HCT116 (cell line): ENCODE measurements around the gene IQGAP3. TPM values are rescaled to one million over a fixed set of nuclear protein-coding genes. Genes with fewer than 3 reads are reported as not detected.

Source experiments
- ATAC-seq: fragments of 200-7000 bp; cut with Tn5 transposase; 2 replicates; pipeline ENCODE4 v1.9.1; 2020; ENCODE audit warnings: mild to moderate bottlenecking, moderate library complexity
- BruUV-seq: library from RNA; stranded (reverse); fragments of 400-500 nt; replicated peaks from 2 replicates; lab custom pipeline; 2021; lab: Mats Ljungman, UMichigan
- CTCF ChIA-PET: fragments of 300-600 bp; sonication (Branson Sonifier 250); formaldehyde crosslinking; loops from one replicate; lab custom pipeline; 2021; ENCODE audit warnings: antibody characterized with exemption; lab: Charles Lee
- POLR2A ChIA-PET: fragments of 300-600, 350-600 bp; sonication (Branson Sonifier 250); formaldehyde crosslinking; loops from one replicate; lab custom pipeline; 2021; ENCODE audit warnings: antibody characterized with exemption; lab: Charles Lee
- RAD21 ChIA-PET, 2 experiments: fragments of 300-600 bp; sonication (Branson Sonifier 250); formaldehyde crosslinking; loops; one replicate each; lab custom pipeline; 2023; ENCODE audit warnings: low total read pairs in 2 of 2; ENCODE audit not compliant: uncharacterized antibody in 2 of 2, unreplicated experiment in 2 of 2, low non-redundant PET in 1 of 2; lab: Charles Lee
- DNase-seq: peaks from one replicate; pipeline ENCODE4 v3.0.0-alpha.2; 2010; ENCODE audit warnings: low read depth, low spot score
- H2AFZ ChIP-seq: fragments of 200-600 bp; shearing (Covaris generic), sonication (generic); 2 replicates; pipeline ENCODE4 v1.6.1; 2017; ENCODE audit warnings: low read depth, mixed run types, mixed read lengths, antibody characterized with exemption, low read length; ENCODE audit not compliant: poor library complexity, severe bottlenecking
- H3K27ac ChIP-seq: 2 replicates; pipeline ENCODE4 v1.5.1; 2012; ENCODE audit warnings: low read depth, low read length
- H3K27me3 ChIP-seq: fragments of 200-600 bp; sonication (generic); 2 replicates; pipeline ENCODE4 v1.6.1; 2016; ENCODE audit warnings: mixed run types, low read length, mixed read lengths; ENCODE audit not compliant: insufficient read depth
- H3K36me3 ChIP-seq, 2 experiments: fragments of 200-500 bp in 1 of 2; fragments of 200-600 bp in 1 of 2; sonication (Bioruptor generic) in 1 of 2; sonication (generic) in 1 of 2; 2 replicates each; pipeline versions ENCODE4 v1.5.1 to v1.6.1; 2014 to 2016; ENCODE audit warnings: low read length in 2 of 2, inconsistent platforms in 1 of 2, mixed read lengths in 1 of 2, mixed run types in 1 of 2; ENCODE audit not compliant: insufficient read depth in 2 of 2, control insufficient read depth in 1 of 2
- H3K4me1 ChIP-seq, 2 experiments: fragments of 200-600 bp in 1 of 2; sonication (generic) in 1 of 2; 2 replicates each; pipeline versions ENCODE4 v1.5.1 to v1.6.1; 2012 to 2017; ENCODE audit warnings: low read length in 2 of 2, inconsistent platforms in 1 of 2, mild to moderate bottlenecking in 1 of 2, mixed read lengths in 1 of 2, mixed run types in 1 of 2, moderate library complexity in 1 of 2; ENCODE audit not compliant: insufficient read depth in 2 of 2, control insufficient read depth in 1 of 2
- H3K4me2 ChIP-seq: fragments of 200-600 bp; sonication (generic); 2 replicates; pipeline ENCODE4 v1.6.1; 2017; ENCODE audit warnings: mixed run types, low read length, mixed read lengths
- H3K4me3 ChIP-seq, 2 experiments: fragments of 200-600 bp in 1 of 2; sonication (generic) in 1 of 2; replicated peaks in 1 of 2; 2 replicates each; pipeline ENCODE4 v1.5.1; 2011 to 2016; ENCODE audit warnings: low read length in 2 of 2, control low read depth in 1 of 2, low read depth in 1 of 2, mild to moderate bottlenecking in 1 of 2, mixed read lengths in 1 of 2, mixed run types in 1 of 2
- H3K79me2 ChIP-seq: fragments of 200-600 bp; sonication (generic); 2 replicates; pipeline ENCODE4 v1.6.1; 2017; ENCODE audit warnings: mild to moderate bottlenecking, mixed run types, low read length, moderate library complexity, mixed read lengths; ENCODE audit not compliant: insufficient read depth
- H3K9ac ChIP-seq: fragments of 200-600 bp; sonication (generic); 2 replicates; pipeline ENCODE4 v1.6.1; 2016; ENCODE audit warnings: low read length, mixed read lengths
- H3K9me2 ChIP-seq: fragments of 200-600 bp; sonication (generic), shearing (Covaris generic); 2 replicates; pipeline ENCODE4 v1.6.1; 2017; ENCODE audit warnings: mixed run types, mild to moderate bottlenecking, moderate library complexity; ENCODE audit not compliant: insufficient read depth
- H3K9me3 ChIP-seq, 2 experiments: fragments of 200-500 bp in 1 of 2; fragments of 200-600 bp in 1 of 2; sonication (Bioruptor generic) in 1 of 2; sonication (generic) in 1 of 2; 2 replicates each; pipeline ENCODE4 v1.6.1; 2014 to 2017; ENCODE audit warnings: low read length in 2 of 2, mixed read lengths in 2 of 2, inconsistent platforms in 1 of 2, low read depth in 1 of 2, mild to moderate bottlenecking in 1 of 2, mixed run types in 1 of 2, moderate library complexity in 1 of 2; ENCODE audit not compliant: control insufficient read depth in 1 of 2, insufficient read depth in 1 of 2
- H4K20me1 ChIP-seq: fragments of 200-600 bp; sonication (generic), shearing (Covaris generic); 2 replicates; pipeline ENCODE4 v1.6.1; 2017; ENCODE audit warnings: mixed run types, mild to moderate bottlenecking, moderate library complexity; ENCODE audit not compliant: insufficient read depth
- CBX3 ChIP-seq: IDR thresholded peaks from 2 replicates; pipeline ENCODE4 v1.6.1; 2012; ENCODE audit warnings: low read depth
- CEBPB ChIP-seq: IDR thresholded peaks from 2 replicates; pipeline ENCODE4 v1.6.1; 2012; ENCODE audit warnings: low read depth
- EGR1 ChIP-seq: IDR thresholded peaks from 2 replicates; pipeline ENCODE4 v1.6.1; 2012; ENCODE audit warnings: low read depth
- EZH2 ChIP-seq: fragments of 200-600 bp; sonication (generic); IDR thresholded peaks from 2 replicates; pipeline ENCODE4 v1.6.1; 2017; ENCODE audit warnings: antibody characterized with exemption, mixed run types
- FOSL1 ChIP-seq: IDR thresholded peaks from 2 replicates; pipeline ENCODE4 v1.6.1; 2012; ENCODE audit warnings: low read depth
- JUND ChIP-seq: IDR thresholded peaks from 2 replicates; pipeline ENCODE4 v1.6.1; 2012
- POLR2AphosphoS5 ChIP-seq: IDR thresholded peaks from 2 replicates; pipeline ENCODE4 v1.6.1; 2011; ENCODE audit warnings: mild to moderate bottlenecking, low read depth, low read length, moderate library complexity
- RAD21 ChIP-seq: IDR thresholded peaks from 2 replicates; pipeline ENCODE4 v1.6.1; 2012; ENCODE audit warnings: low read depth, mild to moderate bottlenecking
- SIN3A ChIP-seq: IDR thresholded peaks from 2 replicates; pipeline ENCODE4 v1.6.1; 2012; ENCODE audit warnings: low read depth
- SP1 ChIP-seq: IDR thresholded peaks from 2 replicates; pipeline ENCODE4 v1.6.1; 2012; ENCODE audit warnings: low read depth
- SRF ChIP-seq: IDR thresholded peaks from 2 replicates; pipeline ENCODE4 v1.6.1; 2012; ENCODE audit warnings: low read depth
- TCF7L2 ChIP-seq: IDR thresholded peaks from 2 replicates; pipeline ENCODE4 v1.7.0; 2011; ENCODE audit warnings: borderline replicate concordance, inconsistent platforms; ENCODE audit not compliant: insufficient read depth, insufficient read length; ENCODE audit errors: extremely low read depth
- YY1 ChIP-seq: IDR thresholded peaks from 2 replicates; pipeline ENCODE4 v1.6.1; 2011; ENCODE audit warnings: low read length, low read depth, moderate library complexity, mild to moderate bottlenecking; ENCODE audit not compliant: insufficient replicate concordance; ENCODE audit errors: extremely low read depth
- ZFX ChIP-seq: fragments of 450-650 bp; IDR thresholded peaks from 2 replicates; pipeline ENCODE4 v1.6.1; 2017
- ZNF274 ChIP-seq: fragments of 200-500 bp; sonication (Bioruptor generic); IDR thresholded peaks from 2 replicates; pipeline ENCODE4 v1.6.1; 2014; ENCODE audit warnings: mild to moderate bottlenecking, low read depth, low read length, inconsistent platforms
- intact Hi-C: fragments of 100-400 bp; cut with micrococcal nuclease; formaldehyde crosslinking; loops from 2 replicates; pipeline ENCODE4 v1.10.0; 2022
- total RNA-seq: library from RNA; stranded (reverse); gene quantifications from one replicate; pipeline ENCODE4 v1.2.1, GENCODE V29; 2021; ENCODE audit not compliant: unreplicated experiment
- TF ChIP-seq, protein P1 (sequence below): IDR thresholded peaks from 2 replicates; pipeline ENCODE4 v1.6.1; 2012; ENCODE audit warnings: low read depth
- TF ChIP-seq, protein P2 (sequence below): IDR thresholded peaks from 2 replicates; pipeline ENCODE4 v1.6.1; 2011; ENCODE audit warnings: mild to moderate bottlenecking, low read length, moderate library complexity; ENCODE audit not compliant: insufficient replicate concordance; ENCODE audit errors: extremely low read depth
- TF ChIP-seq, protein P3 (sequence below), 3 experiments: fragments of 200-600 bp in 1 of 3; sonication (generic) in 1 of 3; IDR thresholded peaks in 2 of 3; conservative IDR thresholded peaks in 1 of 3; 2 replicates each; pipeline ENCODE4 v1.5.1; 2012 to 2017; ENCODE audit warnings: low read depth in 2 of 3, low read length in 2 of 3, antibody characterized with exemption in 1 of 3, borderline replicate concordance in 1 of 3, control low read depth in 1 of 3, mild to moderate bottlenecking in 1 of 3, mixed read lengths in 1 of 3, mixed run types in 1 of 3, moderate library complexity in 1 of 3; ENCODE audit not compliant: insufficient read depth in 1 of 3
- TF ChIP-seq, protein P4 (sequence below): IDR thresholded peaks from 2 replicates; pipeline ENCODE4 v1.6.1; 2012
- TF ChIP-seq, protein P5 (sequence below): IDR thresholded peaks from 2 replicates; pipeline ENCODE4 v1.6.1; 2012

IQGAP3 gene
- total RNA-seq, 1 experiment from 2014 or later, result 38.8 TPM

DNA sequence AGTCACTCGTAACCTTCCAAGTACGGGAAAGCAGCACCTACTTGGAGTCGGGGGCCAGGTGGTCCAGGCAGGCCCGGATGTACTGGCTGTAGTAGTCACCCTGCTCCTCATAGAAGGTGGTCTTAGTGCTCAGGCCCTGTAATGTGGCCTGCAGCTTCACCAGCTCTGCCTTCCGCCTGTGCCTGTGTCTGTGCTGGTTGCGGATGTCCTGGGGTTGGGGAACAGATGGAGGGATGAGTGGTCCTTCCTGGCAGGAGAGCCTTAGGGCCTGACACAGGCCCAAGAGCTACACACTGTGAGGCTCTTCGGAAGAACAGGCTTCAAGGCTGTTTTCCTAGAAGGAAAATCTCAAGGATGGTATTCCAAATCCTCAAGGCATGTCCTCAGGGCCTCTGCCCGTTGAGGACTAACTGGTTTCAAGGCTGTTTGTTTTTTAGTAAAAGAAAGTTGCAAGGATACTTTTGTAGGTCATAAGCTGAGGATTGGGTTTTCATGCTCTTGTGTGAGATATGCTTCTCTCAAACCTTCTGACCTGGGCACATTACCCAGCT lies 43.4 kb downstream of the IQGAP3 start:
- BruUV-seq, result no TSS peak
- ChIA-PET POLR2A (no interaction called here), RAD21 (no interaction called here), CTCF (no interaction called here)
- intact Hi-C loops, result no loop called here
- H3K36me3 ChIP-seq, result peaks cover 23 to 47% of the 10 kb centered on the region in 2 experiments; a peak in 3 of 4 replicates
- no peak overlapping the region for H3K9ac ChIP-seq
- H3K4me3 ChIP-seq, result no peak overlapping the region
- ATAC-seq (no peak), DNase-seq (no peak)
- H3K9me3 ChIP-seq, result no peaks in the 10 kb centered on the region
- H2AFZ ChIP-seq, result no peak overlapping the region
- H3K79me2 ChIP-seq, result no peaks in the 10 kb centered on the region
- no peaks in the 10 kb centered on the region for H3K27me3 ChIP-seq
- TF ChIP-seq, protein P1, sequence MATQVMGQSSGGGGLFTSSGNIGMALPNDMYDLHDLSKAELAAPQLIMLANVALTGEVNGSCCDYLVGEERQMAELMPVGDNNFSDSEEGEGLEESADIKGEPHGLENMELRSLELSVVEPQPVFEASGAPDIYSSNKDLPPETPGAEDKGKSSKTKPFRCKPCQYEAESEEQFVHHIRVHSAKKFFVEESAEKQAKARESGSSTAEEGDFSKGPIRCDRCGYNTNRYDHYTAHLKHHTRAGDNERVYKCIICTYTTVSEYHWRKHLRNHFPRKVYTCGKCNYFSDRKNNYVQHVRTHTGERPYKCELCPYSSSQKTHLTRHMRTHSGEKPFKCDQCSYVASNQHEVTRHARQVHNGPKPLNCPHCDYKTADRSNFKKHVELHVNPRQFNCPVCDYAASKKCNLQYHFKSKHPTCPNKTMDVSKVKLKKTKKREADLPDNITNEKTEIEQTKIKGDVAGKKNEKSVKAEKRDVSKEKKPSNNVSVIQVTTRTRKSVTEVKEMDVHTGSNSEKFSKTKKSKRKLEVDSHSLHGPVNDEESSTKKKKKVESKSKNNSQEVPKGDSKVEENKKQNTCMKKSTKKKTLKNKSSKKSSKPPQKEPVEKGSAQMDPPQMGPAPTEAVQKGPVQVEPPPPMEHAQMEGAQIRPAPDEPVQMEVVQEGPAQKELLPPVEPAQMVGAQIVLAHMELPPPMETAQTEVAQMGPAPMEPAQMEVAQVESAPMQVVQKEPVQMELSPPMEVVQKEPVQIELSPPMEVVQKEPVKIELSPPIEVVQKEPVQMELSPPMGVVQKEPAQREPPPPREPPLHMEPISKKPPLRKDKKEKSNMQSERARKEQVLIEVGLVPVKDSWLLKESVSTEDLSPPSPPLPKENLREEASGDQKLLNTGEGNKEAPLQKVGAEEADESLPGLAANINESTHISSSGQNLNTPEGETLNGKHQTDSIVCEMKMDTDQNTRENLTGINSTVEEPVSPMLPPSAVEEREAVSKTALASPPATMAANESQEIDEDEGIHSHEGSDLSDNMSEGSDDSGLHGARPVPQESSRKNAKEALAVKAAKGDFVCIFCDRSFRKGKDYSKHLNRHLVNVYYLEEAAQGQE, result no peak
- TF ChIP-seq ZNF274 (no peak), CBX3 (no peak), SIN3A (no peak), RAD21 (no peak), POLR2AphosphoS5 (no peak), FOSL1 (no peak), CEBPB (no peak), ZFX (no peak), EGR1 (no peak), SRF (no peak), YY1 (no peak), SP1 (no peak), TCF7L2 (no peak), EZH2 (no peak), JUND (no peak)
- TF ChIP-seq, protein P2, sequence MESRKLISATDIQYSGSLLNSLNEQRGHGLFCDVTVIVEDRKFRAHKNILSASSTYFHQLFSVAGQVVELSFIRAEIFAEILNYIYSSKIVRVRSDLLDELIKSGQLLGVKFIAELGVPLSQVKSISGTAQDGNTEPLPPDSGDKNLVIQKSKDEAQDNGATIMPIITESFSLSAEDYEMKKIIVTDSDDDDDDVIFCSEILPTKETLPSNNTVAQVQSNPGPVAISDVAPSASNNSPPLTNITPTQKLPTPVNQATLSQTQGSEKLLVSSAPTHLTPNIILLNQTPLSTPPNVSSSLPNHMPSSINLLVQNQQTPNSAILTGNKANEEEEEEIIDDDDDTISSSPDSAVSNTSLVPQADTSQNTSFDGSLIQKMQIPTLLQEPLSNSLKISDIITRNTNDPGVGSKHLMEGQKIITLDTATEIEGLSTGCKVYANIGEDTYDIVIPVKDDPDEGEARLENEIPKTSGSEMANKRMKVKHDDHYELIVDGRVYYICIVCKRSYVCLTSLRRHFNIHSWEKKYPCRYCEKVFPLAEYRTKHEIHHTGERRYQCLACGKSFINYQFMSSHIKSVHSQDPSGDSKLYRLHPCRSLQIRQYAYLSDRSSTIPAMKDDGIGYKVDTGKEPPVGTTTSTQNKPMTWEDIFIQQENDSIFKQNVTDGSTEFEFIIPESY, result no peak
- TF ChIP-seq, protein P3, sequence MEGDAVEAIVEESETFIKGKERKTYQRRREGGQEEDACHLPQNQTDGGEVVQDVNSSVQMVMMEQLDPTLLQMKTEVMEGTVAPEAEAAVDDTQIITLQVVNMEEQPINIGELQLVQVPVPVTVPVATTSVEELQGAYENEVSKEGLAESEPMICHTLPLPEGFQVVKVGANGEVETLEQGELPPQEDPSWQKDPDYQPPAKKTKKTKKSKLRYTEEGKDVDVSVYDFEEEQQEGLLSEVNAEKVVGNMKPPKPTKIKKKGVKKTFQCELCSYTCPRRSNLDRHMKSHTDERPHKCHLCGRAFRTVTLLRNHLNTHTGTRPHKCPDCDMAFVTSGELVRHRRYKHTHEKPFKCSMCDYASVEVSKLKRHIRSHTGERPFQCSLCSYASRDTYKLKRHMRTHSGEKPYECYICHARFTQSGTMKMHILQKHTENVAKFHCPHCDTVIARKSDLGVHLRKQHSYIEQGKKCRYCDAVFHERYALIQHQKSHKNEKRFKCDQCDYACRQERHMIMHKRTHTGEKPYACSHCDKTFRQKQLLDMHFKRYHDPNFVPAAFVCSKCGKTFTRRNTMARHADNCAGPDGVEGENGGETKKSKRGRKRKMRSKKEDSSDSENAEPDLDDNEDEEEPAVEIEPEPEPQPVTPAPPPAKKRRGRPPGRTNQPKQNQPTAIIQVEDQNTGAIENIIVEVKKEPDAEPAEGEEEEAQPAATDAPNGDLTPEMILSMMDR (IDR thresholded peaks at IDR 0.05 in 2 of 3, conservative IDR thresholded peaks at IDR 0.05 in 1 of 3; ENCODE audit: borderline replicate concordance in 1 of 3, insufficient read depth in 1 of 3, low read depth in 2 of 3, low read length in 2 of 3), result no peak
- TF ChIP-seq, protein P4, sequence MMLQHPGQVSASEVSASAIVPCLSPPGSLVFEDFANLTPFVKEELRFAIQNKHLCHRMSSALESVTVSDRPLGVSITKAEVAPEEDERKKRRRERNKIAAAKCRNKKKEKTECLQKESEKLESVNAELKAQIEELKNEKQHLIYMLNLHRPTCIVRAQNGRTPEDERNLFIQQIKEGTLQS, result no peak
- TF ChIP-seq, protein P5, sequence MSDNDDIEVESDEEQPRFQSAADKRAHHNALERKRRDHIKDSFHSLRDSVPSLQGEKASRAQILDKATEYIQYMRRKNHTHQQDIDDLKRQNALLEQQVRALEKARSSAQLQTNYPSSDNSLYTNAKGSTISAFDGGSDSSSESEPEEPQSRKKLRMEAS, result no peak
- no peak overlapping the region for H3K4me2 ChIP-seq
- no peak overlapping the region for H3K27ac ChIP-seq
- no peaks in the 10 kb centered on the region for H4K20me1 ChIP-seq
- H3K4me1 ChIP-seq, result no peaks in the 10 kb centered on the region; a peak in 1 of 4 replicates
- no peaks in the 10 kb centered on the region for H3K9me2 ChIP-seq
